Tibial nerve (tissue), 4 donors: ENCODE results near the gene NRN1L. TPM values are rescaled to one million over a fixed set of nuclear protein-coding genes. Genes with fewer than 3 reads are reported as not detected.

Experiments
- DNase-seq, 2 donors: peaks; one replicate each; pipeline ENCODE4 v3.0.0-alpha.2; 2019; ENCODE audit warnings: low spot score in 2 of 2
- H3K27ac ChIP-seq, 4 donors: fragments of 200-600 bp; sonication (generic) in 3 of 4; one replicate each; pipeline ENCODE4 v1.5.1; 2017 to 2019; ENCODE audit warnings: mild to moderate bottlenecking in 1 of 4
- H3K27me3 ChIP-seq, 2 donors: fragments of 200-600 bp; sonication (generic) in 1 of 2; one replicate each; pipeline versions ENCODE4 v1.5.1 to v1.6.0; 2017 to 2019
- H3K36me3 ChIP-seq, 3 donors: fragments of 200-600 bp; sonication (generic); one replicate each; pipeline ENCODE4 v1.5.1; 2018 to 2019
- H3K4me1 ChIP-seq, 4 donors: fragments of 200-600 bp; sonication (generic) in 3 of 4; one replicate each; pipeline ENCODE4 v1.5.1; 2017 to 2019
- H3K4me3 ChIP-seq, 4 donors: fragments of 200-600 bp; sonication (generic) in 3 of 4; one replicate each; pipeline ENCODE4 v1.5.1; 2017 to 2019; ENCODE audit warnings: mild to moderate bottlenecking in 1 of 4, moderate library complexity in 1 of 4
- H3K9me3 ChIP-seq, 4 donors: fragments of 200-600 bp; sonication (generic) in 3 of 4; one replicate each; pipeline ENCODE4 v1.5.1; 2017 to 2019
- CTCF ChIP-seq, 5 experiments: fragments of 200-600 bp in 3 of 5; fragments of 450-650 bp in 2 of 5; sonication (generic) in 3 of 5; IDR thresholded peaks; one replicate each; pipeline ENCODE4 v1.5.1; 2016 to 2019; ENCODE audit warnings: antibody characterized with exemption in 5 of 5, mild to moderate bottlenecking in 3 of 5, moderate library complexity in 2 of 5
- EP300 ChIP-seq, 2 donors: sonication (generic); formaldehyde crosslinking; IDR thresholded peaks; one replicate each; pipeline ENCODE4 v1.6.1; 2017; ENCODE audit warnings: antibody characterized with exemption in 2 of 2, mild to moderate bottlenecking in 1 of 2
- POLR2A ChIP-seq, 2 donors: fragments of 450-650 bp; IDR thresholded peaks; one replicate each; pipeline ENCODE4 v1.6.1; 2017; ENCODE audit warnings: antibody characterized with exemption in 2 of 2, mild to moderate bottlenecking in 2 of 2, moderate library complexity in 2 of 2
- WGBS, 2 donors: methylation state at CpG; one replicate each; pipeline ENCODE4 v1.1.5; 2018; 5-methylcytosine and 5-hydroxymethylcytosine counted together
- total RNA-seq, 4 donors: library from RNA; depleted of rRNA; stranded (reverse); fragments of >200 nt; gene quantifications; one replicate each; pipeline ENCODE4 v1.1.0, GENCODE V29; 2016

NRN1L gene
- total RNA-seq, 4 donors from 2014 or later, result 2.0 to 15.1 (median 3.9) TPM

GRCh38 chr16:67846320-67847063 lies 38.2 kb upstream of the NRN1L start, which contains the start of gene NUTF2:
NUTF2 (plus strand) TSS chr16:67846933; CDS start chr16:67865131, 18,198 bp downstream.
- Histone ChIP-seq H3K27me3 (no peaks in the 10 kb centered on the region), H3K4me3 (peak within 1 kb of the TSS; percentile 64 to 93 (median 74)), H3K27ac (peak within 1 kb of the TSS; percentile 87 to 96 (median 93)), H3K4me1 (peaks cover 0 to 60% (median 49%) of the 10 kb centered on the region in 4 donors), H3K9me3 (no peaks in the 10 kb centered on the region), H3K36me3 (peaks cover 0 to 10% (median 0%) of the 10 kb centered on the region in 3 donors)
- WGBS, 2 donors, result 0 to 3% methylated on average over 24 to 39 of the region's 57 CpGs
- peak; percentile 91 to 96 for DNase-seq
- TF ChIP-seq EP300 (IDR thresholded peaks at IDR 0.05) (peak; percentile 74 to 91), POLR2A (IDR thresholded peaks at IDR 0.05) (peak; percentile 34 to 67), CTCF (IDR thresholded peaks at IDR 0.05) (peak in 2 of 5 experiments; percentile 19 to 61)

- Histone ChIP-seq H3K4me1 (peaks cover 0 to 58% (median 48%) of the 10 kb centered on the region in 4 donors), H3K36me3 (peaks cover 0 to 10% (median 0%) of the 10 kb centered on the region in 3 donors), H3K27me3 (no peaks in the 10 kb centered on the region), H3K27ac (peak within 1 kb of the TSS; percentile 87 to 96 (median 93)), H3K4me3 (peak within 1 kb of the TSS; percentile 64 to 93 (median 74)), H3K9me3 (no peaks in the 10 kb centered on the region)
- peak in 1 of 2 donors; percentile 31 for DNase-seq
- WGBS, 2 donors, result 0% methylated on average over 7 to 24 of the region's 62 CpGs
- no peak for TF ChIP-seq POLR2A (IDR thresholded peaks at IDR 0.05)
- TF ChIP-seq EP300 (IDR thresholded peaks at IDR 0.05), result no peak
- no peak for TF ChIP-seq CTCF (IDR thresholded peaks at IDR 0.05)
Measured at GRCh38 chr16:67847064-67847861, 37.4 kb upstream of the NRN1L start, which contains the start of gene CENPT. CENPT (minus strand) TSS chr16:67847693; CDS start chr16:67833859, 13,834 bp downstream.

- H3K4me1 ChIP-seq, result peaks cover 0 to 55% (median 44%) of the 10 kb centered on the region in 4 donors
- peaks cover 0 to 10% (median 0%) of the 10 kb centered on the region in 3 donors for H3K36me3 ChIP-seq
- H3K4me3 ChIP-seq, result peak overlapping the region; percentile 64 to 93 (median 74)
- no peak for DNase-seq
- no peaks in the 10 kb centered on the region for H3K27me3 ChIP-seq
- no peak for TF ChIP-seq POLR2A (IDR thresholded peaks at IDR 0.05)
- no peak for TF ChIP-seq CTCF (IDR thresholded peaks at IDR 0.05)
- TF ChIP-seq EP300 (IDR thresholded peaks at IDR 0.05), result no peak
- peak overlapping the region in 2 of 4 donors; percentile 15 to 96 for H3K27ac ChIP-seq
- WGBS, 2 donors, result 82 to 91% methylated on average over 11 of the region's 11 CpGs
- no peaks in the 10 kb centered on the region for H3K9me3 ChIP-seq
Measured at GRCh38 chr16:67848118-67848517, 36.6 kb upstream of the NRN1L start.

- Histone ChIP-seq H3K27me3 (no peaks in the 10 kb centered on the region), H3K27ac (no peak overlapping the region), H3K4me1 (peaks cover 0 to 47% (median 20%) of the 10 kb centered on the region in 4 donors), H3K9me3 (no peaks in the 10 kb centered on the region), H3K4me3 (no peak overlapping the region), H3K36me3 (peaks cover 0 to 10% (median 0%) of the 10 kb centered on the region in 3 donors)
- DNase-seq, result no peak
- 91 to 98% methylated on average over 2 to 3 of the region's 3 CpGs for WGBS, 2 donors
- no peak for TF ChIP-seq POLR2A (IDR thresholded peaks at IDR 0.05)
- no peak for TF ChIP-seq CTCF (IDR thresholded peaks at IDR 0.05)
- no peak for TF ChIP-seq EP300 (IDR thresholded peaks at IDR 0.05)
Measured at GRCh38 chr16:67853670-67854069, 31.0 kb upstream of the NRN1L start.
